GM21526 (cell line): ENCODE data around the gene KRTAP10-9.
"Not testable (repeated sequence)": the region's sequence is repeated elsewhere in the genome, so short reads cannot be mapped to it uniquely, and the experiment has no call there.

Source experiments
- ATAC-seq: cut with Tn5 transposase; IDR thresholded peaks from one replicate; pipeline ENCODE4 v1.9.1; 2021; ENCODE audit warnings: moderate library complexity; ENCODE audit not compliant: unreplicated experiment, low FRiP score

The KRTAP10-9 gene

GRCh38 chr21:44656868-44657267, 30.0 kb downstream of the KRTAP10-9 start:
- ATAC-seq, result no peak

- ATAC-seq, result no peak
These were observed 31.0 kb downstream of the KRTAP10-9 start, which contains the start of gene KRTAP12-3 for GRCh38 chr21:44657635-44658540. Gene KRTAP12-3, plus strand, starts transcription at chr21:44657932. Its CDS starts 48 bp downstream, at chr21:44657980.

- ATAC-seq, result no peak
These were observed 31.6 kb downstream of the KRTAP10-9 start for GRCh38 chr21:44658541-44658910.

GRCh38 chr21:44658913-44659595, 32.2 kb downstream of the KRTAP10-9 start:
- ATAC-seq, result no peak

- not testable (repeated sequence) for ATAC-seq
These were observed 34.7 kb downstream of the KRTAP10-9 start for GRCh38 chr21:44661567-44661966.

- no peak for ATAC-seq
These were observed 37.8 kb downstream of the KRTAP10-9 start for GRCh38 chr21:44664691-44665090.

- ATAC-seq, result no peak
These were observed 39.8 kb downstream of the KRTAP10-9 start, which contains the start of gene KRTAP12-2 for GRCh38 chr21:44666401-44667320. Gene KRTAP12-2, minus strand, starts transcription at chr21:44666927. Its CDS starts 41 bp downstream, at chr21:44666886.

- ATAC-seq, result no peak
These were observed 40.7 kb downstream of the KRTAP10-9 start for GRCh38 chr21:44667612-44668011.

- ATAC-seq, result no peak
These were observed 43.9 kb downstream of the KRTAP10-9 start for GRCh38 chr21:44670642-44671432.

- no peak for ATAC-seq
These were observed 45.0 kb downstream of the KRTAP10-9 start for GRCh38 chr21:44671911-44672310.

- no peak for ATAC-seq
These were observed 51.0 kb downstream of the KRTAP10-9 start for GRCh38 chr21:44677881-44678280.
